Left lung (tissue), 10 donors: ENCODE results near the gene TMEM106B. TPM values are rescaled to one million over a fixed set of nuclear protein-coding genes. Genes with fewer than 3 reads are reported as not detected.

Experiments used
- ATAC-seq: fragments of 200-7000 bp; cut with Tn5 transposase; one replicate; pipeline ENCODE4 v1.9.1; 2020; ENCODE audit warnings: moderate library complexity
- DNase-seq, 4 donors: peaks; one replicate each; pipeline ENCODE4 v3.0.0-alpha.2; 2013 to 2020
- H3K27ac ChIP-seq, 2 donors: fragments of 200-600 bp; sonication (generic) in 1 of 2; one replicate each; pipeline versions ENCODE4 v1.5.0 to v1.8.0; 2020 to 2021
- H3K27me3 ChIP-seq, 2 donors: fragments of 200-600 bp; sonication (generic) in 1 of 2; one replicate each; pipeline versions ENCODE4 v1.5.0 to v1.8.0; 2020 to 2021
- H3K36me3 ChIP-seq, 2 donors: fragments of 200-600 bp; sonication (generic) in 1 of 2; one replicate each; pipeline versions ENCODE4 v1.5.0 to v1.8.0; 2020 to 2021
- H3K4me1 ChIP-seq, 2 donors: fragments of 200-600 bp; one replicate each; pipeline ENCODE4 v1.8.0; 2021
- H3K4me3 ChIP-seq, 2 donors: fragments of 200-600 bp; sonication (generic) in 1 of 2; one replicate each; pipeline versions ENCODE4 v1.5.0 to v1.8.0; 2020 to 2021; ENCODE audit warnings: mild to moderate bottlenecking in 1 of 2
- H3K9me3 ChIP-seq, 2 donors: fragments of 200-600 bp; sonication (generic) in 1 of 2; one replicate each; pipeline versions ENCODE4 v1.5.0 to v1.8.0; 2020 to 2021
- intact Hi-C, 2 donors: fragments of 100-400 bp; cut with DNase I; formaldehyde crosslinking; loops; one replicate each; pipeline versions ENCODE4 v1.11.2 to v1.14.2; 2022
- polyA plus RNA-seq, 6 donors: library from polyadenylated mRNA; unstranded; fragments of 120-200 nt; gene quantifications; one replicate each; pipeline ENCODE4 v1.2.1, GENCODE V29; 2013; ENCODE audit not compliant: insufficient read length in 6 of 6
- total RNA-seq, 2 donors: library from RNA; stranded (reverse); fragmentation: NEBNext Ultra II Directional; extraction: Animal tissue kit (Norgen Biotek cat#: 25700); gene quantifications; one replicate each; pipeline ENCODE4 v1.2.1, GENCODE V29; 2021
- TF ChIP-seq, protein P1 (sequence below), 2 donors: fragments of 200-600 bp; sonication (generic) in 1 of 2; IDR thresholded peaks; one replicate each; pipeline versions ENCODE4 v1.5.0 to v1.8.0; 2021; ENCODE audit warnings: antibody characterized with exemption in 2 of 2
- donor health status: DM: no; HTN: yes; CAD: no.
- donor health status: DM: no; HTN: no; CAD: no.

Gene TMEM106B
- total and polyA plus RNA-seq, 8 donors: 43.3 to 78.7 (median 69.6) TPM

DNA sequence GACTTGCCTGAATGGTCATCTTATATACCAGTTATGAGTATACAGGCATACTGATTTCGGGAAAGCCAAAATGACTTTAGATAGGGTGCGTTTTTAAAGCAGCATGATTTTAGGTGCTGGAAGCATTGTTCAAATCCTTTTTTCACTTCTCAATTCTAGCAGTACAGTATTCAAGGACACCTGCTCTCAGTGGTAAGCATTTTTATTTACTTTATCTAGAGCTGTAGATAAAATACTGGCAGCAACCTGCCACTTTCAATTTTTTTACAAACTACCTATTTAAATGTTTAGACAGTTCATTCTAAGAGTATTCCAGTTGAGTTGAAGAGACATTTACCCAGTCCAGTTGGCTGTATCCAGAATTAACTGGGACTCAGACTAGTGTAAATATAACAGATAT is 33.6 kb downstream of the TMEM106B start:
- no peak overlapping the region for H3K4me3 ChIP-seq
- H3K27me3 ChIP-seq: no peaks in the 10 kb centered on the region
- H3K27ac ChIP-seq: no peak overlapping the region
- ATAC-seq (no peak), DNase-seq (no peak)
- H3K36me3 ChIP-seq: no peaks in the 10 kb centered on the region
- H3K4me1 ChIP-seq: no peaks in the 10 kb centered on the region
- intact Hi-C loops: no loop called here
- no peaks in the 10 kb centered on the region for H3K9me3 ChIP-seq
- TF ChIP-seq, protein P1, sequence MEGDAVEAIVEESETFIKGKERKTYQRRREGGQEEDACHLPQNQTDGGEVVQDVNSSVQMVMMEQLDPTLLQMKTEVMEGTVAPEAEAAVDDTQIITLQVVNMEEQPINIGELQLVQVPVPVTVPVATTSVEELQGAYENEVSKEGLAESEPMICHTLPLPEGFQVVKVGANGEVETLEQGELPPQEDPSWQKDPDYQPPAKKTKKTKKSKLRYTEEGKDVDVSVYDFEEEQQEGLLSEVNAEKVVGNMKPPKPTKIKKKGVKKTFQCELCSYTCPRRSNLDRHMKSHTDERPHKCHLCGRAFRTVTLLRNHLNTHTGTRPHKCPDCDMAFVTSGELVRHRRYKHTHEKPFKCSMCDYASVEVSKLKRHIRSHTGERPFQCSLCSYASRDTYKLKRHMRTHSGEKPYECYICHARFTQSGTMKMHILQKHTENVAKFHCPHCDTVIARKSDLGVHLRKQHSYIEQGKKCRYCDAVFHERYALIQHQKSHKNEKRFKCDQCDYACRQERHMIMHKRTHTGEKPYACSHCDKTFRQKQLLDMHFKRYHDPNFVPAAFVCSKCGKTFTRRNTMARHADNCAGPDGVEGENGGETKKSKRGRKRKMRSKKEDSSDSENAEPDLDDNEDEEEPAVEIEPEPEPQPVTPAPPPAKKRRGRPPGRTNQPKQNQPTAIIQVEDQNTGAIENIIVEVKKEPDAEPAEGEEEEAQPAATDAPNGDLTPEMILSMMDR (IDR thresholded peaks at IDR 0.05): no peak

- H3K27ac ChIP-seq: no peak overlapping the region
- H3K4me1 ChIP-seq: no peaks in the 10 kb centered on the region
- no peaks in the 10 kb centered on the region for H3K36me3 ChIP-seq
- no peak for DNase-seq
- no peak overlapping the region for H3K4me3 ChIP-seq
- no peak for ATAC-seq
- peaks cover 0 to 8% of the 10 kb centered on the region in 2 donors for H3K9me3 ChIP-seq
- no peaks in the 10 kb centered on the region for H3K27me3 ChIP-seq
- intact Hi-C loops: no loop called here
- TF ChIP-seq, protein P1 (IDR thresholded peaks at IDR 0.05): no peak
Measured at GRCh38 chr7:12249706-12250105, 38.6 kb downstream of the TMEM106B start.

- H3K27ac ChIP-seq: no peak overlapping the region
- no peaks in the 10 kb centered on the region for H3K36me3 ChIP-seq
Measured at GRCh38 chr7:12250232-12250631, 39.1 kb downstream of the TMEM106B start.

DNA sequence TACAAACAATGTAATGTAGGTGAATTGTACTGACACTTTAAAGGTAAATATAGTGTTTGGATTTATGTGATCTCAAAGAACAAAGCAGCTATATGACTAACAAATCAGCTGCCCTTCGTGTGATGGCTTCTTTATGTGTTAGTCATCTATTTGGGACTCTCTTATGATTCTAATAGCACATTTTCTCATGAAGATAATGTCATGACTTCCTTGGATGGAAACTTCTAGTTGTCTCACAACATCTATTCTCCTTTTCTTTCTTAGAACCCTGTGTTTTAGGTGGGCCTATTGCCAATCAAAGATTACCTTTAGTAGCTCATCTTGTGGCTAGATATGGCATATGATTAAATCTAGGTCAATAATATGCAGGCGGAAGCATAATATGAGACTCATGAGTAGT is 45.0 kb downstream of the TMEM106B start:
- no peak overlapping the region for H3K4me3 ChIP-seq
- no peak for ATAC-seq

More at GRCh38 chr7:12250232-12250631, 39.1 kb downstream of the TMEM106B start:
- intact Hi-C loops: no loop called here
- Histone ChIP-seq H3K4me1 (no peaks in the 10 kb centered on the region), H3K9me3 (peaks cover 0 to 8% of the 10 kb centered on the region in 2 donors), H3K4me3 (no peak overlapping the region), H3K27me3 (no peaks in the 10 kb centered on the region)
- TF ChIP-seq, protein P1 (IDR thresholded peaks at IDR 0.05): no peak
- DNase-seq (no peak), ATAC-seq (no peak)

GRCh38 chr7:12257582-12257981 is 46.5 kb downstream of the TMEM106B start:
- peaks cover 0 to 6% of the 10 kb centered on the region in 2 donors for H3K9me3 ChIP-seq
- no peaks in the 10 kb centered on the region for H3K36me3 ChIP-seq
- peaks cover 0 to 6% of the 10 kb centered on the region in 2 donors for H3K4me1 ChIP-seq
- TF ChIP-seq, protein P1 (IDR thresholded peaks at IDR 0.05): no peak
- H3K4me3 ChIP-seq: peak overlapping the region in 1 of 2 donors; percentile 6
- H3K27me3 ChIP-seq: no peaks in the 10 kb centered on the region
- peak; percentile 86 for ATAC-seq
- peak in 1 of 4 donors; percentile 9 for DNase-seq
- H3K27ac ChIP-seq: peak overlapping the region in 1 of 2 donors; percentile 57
- intact Hi-C loops: no loop called here

More for the DNA sequence above, 45.0 kb downstream of the TMEM106B start:
- Histone ChIP-seq H3K4me1 (peaks cover 0 to 6% of the 10 kb centered on the region in 2 donors), H3K36me3 (no peaks in the 10 kb centered on the region), H3K9me3 (peaks cover 0 to 8% of the 10 kb centered on the region in 2 donors), H3K27me3 (no peaks in the 10 kb centered on the region), H3K27ac (no peak overlapping the region)
- TF ChIP-seq, protein P1 (IDR thresholded peaks at IDR 0.05): no peak
- DNase-seq: no peak
- intact Hi-C loops: no loop called here
